Mucosa of descending colon (tissue), 3 donors: Measurements from ENCODE around the gene PATJ. TPM values are rescaled to one million over a fixed set of nuclear protein-coding genes. Genes with fewer than 3 reads are reported as not detected.

Experiments used
- ATAC-seq: fragments of 200-7000 bp; cut with Tn5 transposase; one replicate; pipeline ENCODE4 v1.9.1; 2020; ENCODE audit warnings: mild to moderate bottlenecking, moderate library complexity
- DNase-seq, 3 donors: peaks; one replicate each; pipeline ENCODE4 v3.0.0-alpha.2; 2020
- H3K36me3 ChIP-seq: fragments of 200-600 bp; one replicate; pipeline ENCODE4 v1.8.0; 2021; ENCODE audit warnings: low read depth, mild to moderate bottlenecking
- H3K4me1 ChIP-seq: fragments of 200-600 bp; one replicate; pipeline ENCODE4 v1.8.0; 2021; ENCODE audit warnings: low read depth, mild to moderate bottlenecking
- H3K4me3 ChIP-seq: fragments of 200-600 bp; one replicate; pipeline ENCODE4 v1.8.0; 2021; ENCODE audit warnings: mild to moderate bottlenecking
- H3K9me3 ChIP-seq: fragments of 200-600 bp; one replicate; pipeline ENCODE4 v1.8.0; 2021; ENCODE audit warnings: mild to moderate bottlenecking
- intact Hi-C, 2 donors: fragments of 100-400 bp; cut with DNase I in 1 of 2; cut with micrococcal nuclease in 1 of 2; formaldehyde crosslinking; loops; one replicate each; pipeline versions ENCODE4 v1.11.0 to v1.11.1; 2022; cut with DNase I, micrococcal nuclease
- total RNA-seq, 3 donors: library from RNA; stranded (reverse); fragmentation: NEBNext Ultra II Directional in 2 of 3; extraction: Animal tissue kit (Norgen Biotek cat#: 25700) in 2 of 3; gene quantifications; one replicate each; pipeline versions ENCODE4 v1.2.1 to v1.2.4, GENCODE V29; 2021 to 2023
- TF ChIP-seq, protein P1 (sequence below): fragments of 200-600 bp; IDR thresholded peaks from one replicate; pipeline ENCODE4 v1.8.0; 2022; ENCODE audit warnings: antibody characterized with exemption, mild to moderate bottlenecking
- donor health status: DM: no; HTN: no; CAD: no; lungs with moderate emphysema.
- donor health status: DM: no; HTN: no; CAD: no.
- donor health status: DM: no; HTN: yes; CAD: no.

PATJ gene
- total RNA-seq, 3 donors from 2014 or later = 58.6 to 112 (median 65.9) TPM

DNA sequence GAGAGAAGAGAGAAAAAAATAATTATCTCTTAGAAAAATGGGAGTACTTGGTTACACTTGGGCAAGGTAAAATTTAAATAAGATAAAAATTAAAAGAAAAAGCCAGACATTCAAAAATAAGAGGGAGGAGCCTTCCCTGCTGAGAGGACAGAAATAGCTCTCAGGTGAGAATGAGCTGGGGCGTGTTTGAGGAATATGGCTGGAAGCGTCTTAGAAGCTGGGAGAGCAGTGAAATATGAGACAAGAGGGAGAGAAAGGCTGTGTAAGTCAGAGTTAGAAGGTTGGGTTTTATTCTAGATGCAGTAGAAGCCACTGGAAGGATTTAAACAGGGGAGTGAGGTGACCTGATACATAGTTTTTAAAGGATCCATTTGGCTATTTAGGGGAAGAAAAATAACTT lies 298.2 kb downstream of the PATJ start:
- ATAC-seq (no peak), DNase-seq (no peak)
- Histone ChIP-seq H3K4me3 (no peak overlapping the region), H3K9me3 (no peaks in the 10 kb centered on the region), H3K36me3 (no peaks in the 10 kb centered on the region), H3K4me1 (no peaks in the 10 kb centered on the region)
- intact Hi-C loops = no loop called here
- TF ChIP-seq, protein P1, sequence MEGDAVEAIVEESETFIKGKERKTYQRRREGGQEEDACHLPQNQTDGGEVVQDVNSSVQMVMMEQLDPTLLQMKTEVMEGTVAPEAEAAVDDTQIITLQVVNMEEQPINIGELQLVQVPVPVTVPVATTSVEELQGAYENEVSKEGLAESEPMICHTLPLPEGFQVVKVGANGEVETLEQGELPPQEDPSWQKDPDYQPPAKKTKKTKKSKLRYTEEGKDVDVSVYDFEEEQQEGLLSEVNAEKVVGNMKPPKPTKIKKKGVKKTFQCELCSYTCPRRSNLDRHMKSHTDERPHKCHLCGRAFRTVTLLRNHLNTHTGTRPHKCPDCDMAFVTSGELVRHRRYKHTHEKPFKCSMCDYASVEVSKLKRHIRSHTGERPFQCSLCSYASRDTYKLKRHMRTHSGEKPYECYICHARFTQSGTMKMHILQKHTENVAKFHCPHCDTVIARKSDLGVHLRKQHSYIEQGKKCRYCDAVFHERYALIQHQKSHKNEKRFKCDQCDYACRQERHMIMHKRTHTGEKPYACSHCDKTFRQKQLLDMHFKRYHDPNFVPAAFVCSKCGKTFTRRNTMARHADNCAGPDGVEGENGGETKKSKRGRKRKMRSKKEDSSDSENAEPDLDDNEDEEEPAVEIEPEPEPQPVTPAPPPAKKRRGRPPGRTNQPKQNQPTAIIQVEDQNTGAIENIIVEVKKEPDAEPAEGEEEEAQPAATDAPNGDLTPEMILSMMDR = no peak

DNA sequence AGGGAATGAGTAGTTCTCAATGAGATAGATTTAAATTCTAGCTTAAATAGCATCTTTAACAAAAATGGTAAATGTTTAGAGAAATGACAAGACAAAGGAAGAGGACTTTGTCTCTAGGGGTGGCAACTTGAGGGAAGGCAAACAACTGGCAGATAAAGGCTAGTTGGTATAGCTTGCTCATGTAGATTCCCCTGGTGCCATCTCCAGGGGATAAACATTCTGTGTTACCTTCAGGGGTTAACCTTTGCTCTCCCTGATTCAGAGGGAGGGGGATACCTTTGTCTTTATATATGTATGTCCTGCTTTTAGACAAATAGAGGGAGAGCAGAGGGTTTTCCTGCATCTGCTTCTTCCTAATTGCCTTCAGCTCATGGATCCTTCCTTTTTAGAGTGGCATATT lies 298.7 kb downstream of the PATJ start:
- DNase-seq (no peak), ATAC-seq (no peak)
- H3K4me1 ChIP-seq = no peaks in the 10 kb centered on the region
- H3K9me3 ChIP-seq = no peaks in the 10 kb centered on the region
- TF ChIP-seq, protein P1 = no peak
- H3K36me3 ChIP-seq = no peaks in the 10 kb centered on the region
- no peak overlapping the region for H3K4me3 ChIP-seq
- intact Hi-C loops = no loop called here

DNA sequence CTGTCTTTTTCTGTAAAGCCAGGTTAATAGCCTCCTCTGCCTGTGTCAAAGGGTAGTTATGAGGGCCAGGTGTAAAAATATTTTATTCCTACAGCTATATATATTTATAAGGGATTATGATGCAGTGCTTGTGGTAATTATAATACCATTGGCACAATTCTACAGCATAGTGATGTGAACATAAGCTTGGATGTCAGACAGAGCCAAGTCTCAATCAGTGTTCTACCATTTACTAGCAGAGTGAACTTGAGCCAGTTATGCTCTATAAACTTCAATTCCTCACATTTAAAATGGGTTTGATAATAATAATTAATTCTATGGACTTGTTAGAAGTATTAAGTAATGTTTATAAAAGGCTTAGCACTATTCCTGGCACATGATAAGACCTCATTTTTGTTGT lies 300.9 kb downstream of the PATJ start:
- H3K9me3 ChIP-seq = no peaks in the 10 kb centered on the region
- DNase-seq (no peak), ATAC-seq (no peak)
- no peak overlapping the region for H3K4me3 ChIP-seq
- H3K36me3 ChIP-seq = no peaks in the 10 kb centered on the region
- intact Hi-C loops = no loop called here
- H3K4me1 ChIP-seq = no peaks in the 10 kb centered on the region
- TF ChIP-seq, protein P1 = no peak

DNA sequence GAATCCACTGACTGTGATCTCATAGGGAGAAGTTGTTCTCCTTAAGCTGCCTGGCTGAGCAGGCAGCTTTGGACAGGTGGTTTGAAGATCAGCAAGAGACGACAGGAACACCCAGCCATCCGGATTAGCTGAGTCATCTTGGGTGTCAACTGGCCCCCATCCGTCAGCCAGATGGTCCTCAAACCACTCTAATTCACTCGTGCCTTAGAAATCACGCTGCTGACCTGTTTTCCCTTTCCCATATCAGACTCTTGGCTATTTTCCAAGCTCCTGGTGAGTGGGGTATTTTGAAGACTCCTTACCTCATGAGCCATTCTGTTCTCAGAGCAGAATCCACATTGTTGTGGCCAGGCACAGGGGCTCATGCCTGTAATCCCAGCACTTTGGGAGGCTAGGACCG lies 303.3 kb downstream of the PATJ start:
- DNase-seq = no peak
- no peak overlapping the region for H3K4me3 ChIP-seq
- intact Hi-C loops = no loop called here
- no peak for ATAC-seq
- TF ChIP-seq, protein P1 = no peak
- no peaks in the 10 kb centered on the region for H3K4me1 ChIP-seq
- H3K9me3 ChIP-seq = no peaks in the 10 kb centered on the region
- no peaks in the 10 kb centered on the region for H3K36me3 ChIP-seq

DNA sequence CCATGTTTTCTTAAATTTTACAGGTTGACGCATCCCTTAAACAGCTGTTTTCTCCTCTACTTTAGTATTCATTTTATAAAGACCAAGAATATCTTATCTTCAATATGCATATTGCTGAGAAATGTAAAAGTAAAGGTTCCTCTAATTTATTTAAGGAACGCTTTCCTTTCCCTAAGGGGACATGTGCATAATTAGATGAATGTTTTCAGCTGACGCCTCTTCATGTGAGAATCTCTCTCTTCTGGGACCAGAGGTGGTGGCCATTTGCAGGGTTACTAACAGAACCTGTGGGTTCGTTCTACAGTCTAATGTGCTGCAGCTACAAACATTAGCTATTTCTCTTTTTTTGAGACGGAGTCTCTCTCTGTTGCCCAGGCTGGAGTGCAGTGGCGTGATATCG lies 304.6 kb downstream of the PATJ start:
- no peak for ATAC-seq
- TF ChIP-seq, protein P1 = no peak
- H3K9me3 ChIP-seq = no peaks in the 10 kb centered on the region
- H3K4me3 ChIP-seq = no peak overlapping the region
- no peak for DNase-seq
- no peaks in the 10 kb centered on the region for H3K36me3 ChIP-seq
- H3K4me1 ChIP-seq = no peaks in the 10 kb centered on the region
- intact Hi-C loops = no loop called here

DNA sequence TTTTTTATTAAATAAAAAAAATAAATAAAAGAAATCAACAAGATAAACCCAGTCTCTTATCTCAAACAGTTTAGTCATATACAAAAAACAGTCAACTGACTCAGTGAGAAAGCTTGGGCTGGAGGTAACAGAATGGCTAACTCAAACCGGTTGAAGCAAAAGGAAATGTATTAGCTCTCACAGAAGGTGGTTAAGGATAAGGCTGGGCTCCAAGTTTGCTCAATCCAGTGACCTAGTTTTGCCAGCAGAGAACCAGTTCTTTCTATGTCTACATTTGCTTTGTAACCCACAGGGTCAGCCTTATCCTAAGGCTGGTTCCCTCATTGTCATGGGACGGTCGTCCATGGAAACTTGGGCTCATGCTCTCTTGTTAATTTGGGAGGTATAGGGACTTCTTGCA lies 307.9 kb downstream of the PATJ start:
- DNase-seq = no peak
- no peaks in the 10 kb centered on the region for H3K36me3 ChIP-seq
- no peak for ATAC-seq
- TF ChIP-seq, protein P1 = no peak
- H3K4me3 ChIP-seq = no peak overlapping the region
- no peaks in the 10 kb centered on the region for H3K4me1 ChIP-seq
- no peaks in the 10 kb centered on the region for H3K9me3 ChIP-seq
- intact Hi-C loops = no loop called here
